ENCODE results near the gene CIAO1. TPM values are rescaled to one million over a fixed set of nuclear protein-coding genes. Genes with fewer than 3 reads are reported as not detected.
"Not testable (repeated sequence)": the region's sequence is repeated elsewhere in the genome, so short reads cannot be mapped to it uniquely, and the experiment has no call there.

CIAO1 gene
- total RNA-seq (2013): 72.6 TPM
- polyA plus RNA-seq (10 to 100 TPM; 73.7 to 93.8 (median 89.4) TPM), polyA minus RNA-seq (83.7 and 92.1 TPM in 2 replicates), total RNA-seq (31.9 to 70.0 (median 57.6) reads per million in 11 experiments)

- peak within 1 kb of the TSS; percentile 85 to 98 (median 94) for H3K27ac Mint-ChIP-seq
- H3K27me3 Mint-ChIP-seq (ENCODE audit: low read depth in 3 of 3): peaks cover 0 to 3% (median 0%) of the 10 kb centered on the region in 3 donors
- Histone ChIP-seq H4K20me1 (ENCODE audit: insufficient read depth, low read length) (peaks cover 37% of the 10 kb centered on the region), H3K79me2 (ENCODE audit: insufficient read depth, low read length) (peaks cover 71% of the 10 kb centered on the region), H3K9me3 (replicated peaks in 1 of 2; ENCODE audit: control insufficient read depth in 1 of 2, insufficient read depth in 1 of 2, low read length in 2 of 2) (no peaks in the 10 kb centered on the region), H3K9ac (ENCODE audit: insufficient read depth, low read length, poor library complexity, severe bottlenecking) (peak within 1 kb of the TSS; percentile 97), H2AFZ (ENCODE audit: insufficient read depth, low read depth, low read length, poor library complexity, severe bottlenecking) (peak within 1 kb of the TSS; percentile 92), H3K27ac (ENCODE audit: low read depth in 1 of 2, low read length in 2 of 2) (peak within 1 kb of the TSS; percentile 88 to 97), H3K36me3 (replicated peaks in 1 of 2; ENCODE audit: control insufficient read depth in 1 of 2, insufficient read depth in 2 of 2, low read length in 2 of 2) (peaks cover 39 to 71% of the 10 kb centered on the region in 2 donors), H3K4me1 (ENCODE audit: control insufficient read depth in 1 of 2, insufficient read depth in 2 of 2, low read length in 2 of 2) (peaks cover 39 to 53% of the 10 kb centered on the region in 2 donors), H3K4me2 (replicated peaks; ENCODE audit: extremely low read depth, low read length, poor library complexity, severe bottlenecking) (peak within 1 kb of the TSS; percentile 99), H3K27me3 (ENCODE audit: control insufficient read depth in 2 of 2, insufficient read depth in 2 of 2, low read length in 2 of 2) (no peaks in the 10 kb centered on the region), H3K4me3 (replicated peaks in 1 of 3; ENCODE audit: low read depth in 2 of 3, low read length in 3 of 3) (peak within 1 kb of the TSS; percentile 95 to 98 (median 98))
- intact Hi-C loops (cut with micrococcal nuclease): loop anchor here (2.0 to 10.0 kb wide), 7 partner anchors 25 to 271 kb away; partner anchors contain the start of genes STARD7 (in 2 of the 2), ANKRD36C (in 1 of the 2), ASTL (in 1 of the 2) and DUSP2 (in 1 of the 2)
- H3K9me3 Mint-ChIP-seq: no peaks in the 10 kb centered on the region
- H3K4me3 Mint-ChIP-seq: peak within 1 kb of the TSS; percentile 90 to 99
- under 1% methylated on average over 81 of the region's 81 CpGs for WGBS (ENCODE audit: insufficient coverage)
- H3K4me1 Mint-ChIP-seq: peaks cover 43% of the 10 kb centered on the region
- peak; percentile 20 for TF ChIP-seq CTCF (IDR thresholded peaks at IDR 0.05)
- peak; percentile 97 to 98 (median 98) for DNase-seq
- peaks cover 60 to 76% of the 10 kb centered on the region in 2 donors for H3K36me3 Mint-ChIP-seq
These were observed at the start of gene CIAO1, which contains the start of gene TMEM127 for GRCh38 chr2:96265840-96266679. Gene CIAO1, plus strand, starts transcription at chr2:96266225. Its CDS starts 126 bp downstream, at chr2:96266351. Gene TMEM127, minus strand, starts transcription at chr2:96265997. Its CDS starts 616 bp downstream, at chr2:96265381.

- Histone ChIP-seq H3K79me2 (ENCODE audit: insufficient read depth, low read length) (peaks cover 43% of the 10 kb centered on the region), H3K9ac (ENCODE audit: insufficient read depth, low read length, poor library complexity, severe bottlenecking) (no peak overlapping the region), H3K4me3 (replicated peaks in 1 of 3; ENCODE audit: low read depth in 2 of 3, low read length in 3 of 3) (no peak overlapping the region), H4K20me1 (ENCODE audit: insufficient read depth, low read length) (no peaks in the 10 kb centered on the region), H3K27me3 (ENCODE audit: control insufficient read depth in 2 of 2, insufficient read depth in 2 of 2, low read length in 2 of 2) (no peaks in the 10 kb centered on the region), H3K36me3 (replicated peaks in 1 of 2; ENCODE audit: control insufficient read depth in 1 of 2, insufficient read depth in 2 of 2, low read length in 2 of 2) (no peaks in the 10 kb centered on the region), H2AFZ (ENCODE audit: insufficient read depth, low read depth, low read length, poor library complexity, severe bottlenecking) (no peak overlapping the region), H3K4me1 (ENCODE audit: control insufficient read depth in 1 of 2, insufficient read depth in 2 of 2, low read length in 2 of 2) (peaks cover 42 to 46% of the 10 kb centered on the region in 2 donors), H3K9me3 (replicated peaks in 1 of 2; ENCODE audit: control insufficient read depth in 1 of 2, insufficient read depth in 1 of 2, low read length in 2 of 2) (no peaks in the 10 kb centered on the region), H3K4me2 (replicated peaks; ENCODE audit: extremely low read depth, low read length, poor library complexity, severe bottlenecking) (no peak overlapping the region), H3K27ac (ENCODE audit: low read depth in 1 of 2, low read length in 2 of 2) (peak overlapping the region in 1 of 2 donors; percentile 45)
- TF ChIP-seq CTCF (IDR thresholded peaks at IDR 0.05): no peak
- Mint-ChIP-seq H3K27me3 (ENCODE audit: low read depth in 3 of 3) (no peaks in the 10 kb centered on the region), H3K4me1 (peaks cover 62% of the 10 kb centered on the region), H3K4me3 (no peak overlapping the region), H3K27ac (peak overlapping the region in 4 of 7 donors; percentile 72 to 87 (median 75)), H3K36me3 (peaks cover 6 to 11% of the 10 kb centered on the region in 2 donors), H3K9me3 (no peaks in the 10 kb centered on the region)
- DNase-seq: no peak
- intact Hi-C loops (cut with micrococcal nuclease): no loop called here
- 30% methylated on average over 3 of the region's 13 CpGs for WGBS (ENCODE audit: insufficient coverage)
These were observed 47.4 kb upstream of the CIAO1 start for GRCh38 chr2:96218508-96219131.

GRCh38 chr2:96219959-96220358, 46.1 kb upstream of the CIAO1 start:
- H3K9me3 Mint-ChIP-seq; H3K27ac ChIP-seq (ENCODE audit: low read depth in 1 of 2, low read length in 2 of 2); H2AFZ ChIP-seq (ENCODE audit: insufficient read depth, low read depth, low read length, poor library complexity, severe bottlenecking); DNase-seq; H3K4me2 ChIP-seq (replicated peaks; ENCODE audit: extremely low read depth, low read length, poor library complexity, severe bottlenecking); H3K4me3 Mint-ChIP-seq; H4K20me1 ChIP-seq (ENCODE audit: insufficient read depth, low read length); H3K27me3 ChIP-seq (ENCODE audit: control insufficient read depth in 2 of 2, insufficient read depth in 2 of 2, low read length in 2 of 2); H3K27me3 Mint-ChIP-seq (ENCODE audit: low read depth in 3 of 3); H3K36me3 ChIP-seq (replicated peaks in 1 of 2; ENCODE audit: control insufficient read depth in 1 of 2, insufficient read depth in 2 of 2, low read length in 2 of 2); H3K4me3 ChIP-seq (replicated peaks in 1 of 3; ENCODE audit: low read depth in 2 of 3, low read length in 3 of 3); H3K9ac ChIP-seq (ENCODE audit: insufficient read depth, low read length, poor library complexity, severe bottlenecking); H3K36me3 Mint-ChIP-seq; intact Hi-C loops (cut with micrococcal nuclease); H3K9me3 ChIP-seq (replicated peaks in 1 of 2; ENCODE audit: control insufficient read depth in 1 of 2, insufficient read depth in 1 of 2, low read length in 2 of 2): not testable (repeated sequence)
- Histone ChIP-seq H3K79me2 (ENCODE audit: insufficient read depth, low read length) (peaks cover 41% of the 10 kb centered on the region), H3K4me1 (ENCODE audit: control insufficient read depth in 1 of 2, insufficient read depth in 2 of 2, low read length in 2 of 2) (peaks cover 42 to 50% of the 10 kb centered on the region in 2 donors)
- Mint-ChIP-seq H3K27ac (peak overlapping the region in 2 of 7 donors; percentile 18 to 56), H3K4me1 (peaks cover 59% of the 10 kb centered on the region)
- 100% methylated on average over 2 of the region's 4 CpGs for WGBS (ENCODE audit: insufficient coverage)
